ENCODE results near the gene CNTN4. TPM values are rescaled to one million over a fixed set of nuclear protein-coding genes. Genes with fewer than 3 reads are reported as not detected.

The CNTN4 gene
- total RNA-seq, 1 donor from 2014 or later: 23.0 TPM

DNA sequence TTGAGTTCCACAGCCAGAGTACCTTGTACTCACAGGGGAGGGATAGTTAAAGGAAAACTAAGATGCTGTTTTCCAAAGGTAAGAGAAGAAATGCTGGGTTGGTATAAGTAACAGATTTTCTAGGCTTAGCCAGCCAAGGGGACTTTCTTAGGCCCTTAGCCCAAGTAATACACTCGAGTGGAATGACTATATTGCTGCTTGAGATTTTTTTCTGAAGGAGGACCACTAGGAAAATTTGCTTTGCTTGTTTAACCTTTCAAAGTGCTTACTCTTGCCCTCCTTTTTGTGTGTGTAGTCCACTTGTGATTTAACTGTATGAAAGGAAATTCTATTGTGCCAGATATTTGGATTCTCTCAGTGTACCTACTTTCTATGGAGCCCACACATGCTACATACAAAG, 961.0 kb downstream of the CNTN4 start:
- Mint-ChIP-seq H3K27me3 (ENCODE audit: unreplicated experiment) (no peaks in the 10 kb centered on the region), H3K4me1 (ENCODE audit: low read depth, unreplicated experiment) (no peaks in the 10 kb centered on the region), H3K9me3 (ENCODE audit: unreplicated experiment) (peaks cover 1% of the 10 kb centered on the region)

GRCh38 chr3:3064297-3064696, 965.6 kb downstream of the CNTN4 start:
- TF ChIP-seq CTCF (IDR thresholded peaks at IDR 0.05; ENCODE audit: partially characterized antibody, unreplicated experiment): no peak
- Mint-ChIP-seq H3K27me3 (ENCODE audit: unreplicated experiment) (no peaks in the 10 kb centered on the region), H3K4me1 (ENCODE audit: low read depth, unreplicated experiment) (no peaks in the 10 kb centered on the region), H3K36me3 (ENCODE audit: unreplicated experiment) (no peaks in the 10 kb centered on the region), H3K27ac (ENCODE audit: unreplicated experiment) (no peak overlapping the region), H3K9me3 (ENCODE audit: unreplicated experiment) (no peaks in the 10 kb centered on the region), H3K4me3 (ENCODE audit: unreplicated experiment) (no peak overlapping the region)
- DNase-seq: no peak

More for the DNA sequence above, 961.0 kb downstream of the CNTN4 start:
- Mint-ChIP-seq H3K4me3 (ENCODE audit: unreplicated experiment) (no peak overlapping the region), H3K27ac (ENCODE audit: unreplicated experiment) (no peak overlapping the region), H3K36me3 (ENCODE audit: unreplicated experiment) (no peaks in the 10 kb centered on the region)
- no peak for DNase-seq
- TF ChIP-seq CTCF (IDR thresholded peaks at IDR 0.05; ENCODE audit: partially characterized antibody, unreplicated experiment): no peak

DNA sequence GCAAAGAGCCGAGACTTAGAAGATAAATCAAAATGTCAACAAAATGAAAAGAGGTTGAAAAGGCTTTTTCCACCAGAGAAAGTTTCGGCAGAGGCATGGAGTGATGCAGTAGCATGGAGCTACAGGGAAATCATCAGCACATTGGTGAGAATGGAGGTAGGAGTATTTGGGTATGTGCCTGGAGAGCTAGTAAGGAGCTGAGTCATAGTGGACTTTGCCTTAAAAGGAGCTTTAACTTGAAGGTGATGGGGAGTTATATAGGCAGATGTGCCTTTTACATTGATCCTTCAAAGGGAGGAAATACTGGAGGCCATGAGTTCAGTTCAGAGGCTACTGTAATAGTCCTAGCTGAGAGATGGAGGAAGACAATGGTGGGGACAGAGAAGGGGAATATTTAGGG, 967.2 kb downstream of the CNTN4 start:
- H3K27me3 Mint-ChIP-seq (ENCODE audit: unreplicated experiment): no peaks in the 10 kb centered on the region
- H3K36me3 Mint-ChIP-seq (ENCODE audit: unreplicated experiment): no peaks in the 10 kb centered on the region
- no peak for TF ChIP-seq CTCF (IDR thresholded peaks at IDR 0.05; ENCODE audit: partially characterized antibody, unreplicated experiment)
- no peak overlapping the region for H3K27ac Mint-ChIP-seq (ENCODE audit: unreplicated experiment)
- DNase-seq: no peak
- no peaks in the 10 kb centered on the region for H3K9me3 Mint-ChIP-seq (ENCODE audit: unreplicated experiment)
- H3K4me3 Mint-ChIP-seq (ENCODE audit: unreplicated experiment): no peak overlapping the region
- H3K4me1 Mint-ChIP-seq (ENCODE audit: low read depth, unreplicated experiment): no peaks in the 10 kb centered on the region

DNA sequence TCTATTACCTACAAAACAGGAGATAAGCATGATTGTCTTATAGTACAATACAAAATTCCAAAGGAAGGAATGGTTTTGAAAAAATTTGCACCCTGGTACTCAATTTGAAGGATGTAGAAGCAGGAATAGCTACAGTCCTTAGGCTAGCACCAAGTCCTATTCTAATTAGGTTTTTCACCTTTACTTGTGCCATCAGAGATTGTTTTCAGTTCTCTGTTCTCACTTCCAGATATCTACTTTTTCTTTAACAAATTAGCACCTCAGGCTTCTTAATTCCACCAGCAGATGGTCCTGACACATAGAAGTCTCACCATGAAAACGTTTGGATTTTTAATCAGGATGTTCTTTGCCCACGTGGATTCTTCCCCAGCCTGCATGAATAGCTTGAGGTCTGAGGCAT, 967.7 kb downstream of the CNTN4 start:
- Mint-ChIP-seq H3K27ac (ENCODE audit: unreplicated experiment) (no peak overlapping the region), H3K9me3 (ENCODE audit: unreplicated experiment) (no peaks in the 10 kb centered on the region), H3K4me1 (ENCODE audit: low read depth, unreplicated experiment) (no peaks in the 10 kb centered on the region), H3K36me3 (ENCODE audit: unreplicated experiment) (no peaks in the 10 kb centered on the region), H3K27me3 (ENCODE audit: unreplicated experiment) (no peaks in the 10 kb centered on the region), H3K4me3 (ENCODE audit: unreplicated experiment) (no peak overlapping the region)
- DNase-seq: no peak
- TF ChIP-seq CTCF (IDR thresholded peaks at IDR 0.05; ENCODE audit: partially characterized antibody, unreplicated experiment): no peak

- no peak for DNase-seq
- H3K9me3 Mint-ChIP-seq (ENCODE audit: unreplicated experiment): no peaks in the 10 kb centered on the region
- no peak overlapping the region for H3K27ac Mint-ChIP-seq (ENCODE audit: unreplicated experiment)
- TF ChIP-seq CTCF (IDR thresholded peaks at IDR 0.05; ENCODE audit: partially characterized antibody, unreplicated experiment): no peak
- no peaks in the 10 kb centered on the region for H3K4me1 Mint-ChIP-seq (ENCODE audit: low read depth, unreplicated experiment)
- no peak overlapping the region for H3K4me3 Mint-ChIP-seq (ENCODE audit: unreplicated experiment)
- no peaks in the 10 kb centered on the region for H3K36me3 Mint-ChIP-seq (ENCODE audit: unreplicated experiment)
- H3K27me3 Mint-ChIP-seq (ENCODE audit: unreplicated experiment): no peaks in the 10 kb centered on the region
Measured at GRCh38 chr3:3066910-3067309, 968.2 kb downstream of the CNTN4 start.
